Measurements from ENCODE around the gene USP15. TPM values are rescaled to one million over a fixed set of nuclear protein-coding genes. Genes with fewer than 3 reads are reported as not detected.

The USP15 gene
- total and polyA plus RNA-seq, 2 donors (not counting 3 experiments of a cell fraction or from before 2014, with no cell fraction given) = 20.0 to 61.8 TPM

- DNase-seq (ENCODE audit: low read depth, low spot score) = no peak
- H3K27me3 ChIP-seq (ENCODE audit: control insufficient read depth in 2 of 2, insufficient read depth in 2 of 2, low read length in 2 of 2) = no peaks in the 10 kb centered on the region
- H3K9me3 ChIP-seq (replicated peaks; ENCODE audit: control insufficient read depth, insufficient read depth, low read length) = no peaks in the 10 kb centered on the region
- ChIA-PET POLR2A (no interaction called here), CTCF (no interaction called here)
- no peak overlapping the region for H3K9ac ChIP-seq (replicated peaks; ENCODE audit: extremely low read depth, insufficient read depth, low read length)
- H3K4me1 ChIP-seq (ENCODE audit: control insufficient read depth, extremely low read depth, insufficient read depth, low read length) = no peaks in the 10 kb centered on the region
- peaks cover 5% of the 10 kb centered on the region for H4K20me1 ChIP-seq (replicated peaks; ENCODE audit: control insufficient read depth, extremely low read depth, insufficient read depth, low read length)
- intact Hi-C loops (cut with micrococcal nuclease) (no loop called here), dilution Hi-C loops (cut with MboI; ENCODE audit: extremely low pct_ligation_motif_present, low sequenced_read_pairs) (no loop called here)
- H3K4me3 ChIP-seq (replicated peaks in 1 of 3; ENCODE audit: insufficient read depth in 1 of 3, low read depth in 1 of 3, low read length in 3 of 3) = no peak overlapping the region
- no peak overlapping the region for H2AFZ ChIP-seq (ENCODE audit: low read depth, low read length)
- no peak overlapping the region for H3K4me2 ChIP-seq (ENCODE audit: insufficient read depth, low read length)
- BruUV-seq (replicated peaks) = no TSS peak
- H3K79me2 ChIP-seq (ENCODE audit: control insufficient read depth, insufficient read depth, low read length) = peaks cover 50% of the 10 kb centered on the region
- no peaks in the 10 kb centered on the region for H3K9me1 ChIP-seq (replicated peaks; ENCODE audit: control insufficient read depth, extremely low read depth, insufficient read depth, low read length)
- H3K27ac ChIP-seq (ENCODE audit: insufficient read depth, low read depth, low read length) = no peak overlapping the region
- no peak for FAIRE-seq
- H3K36me3 ChIP-seq (ENCODE audit: control insufficient read depth in 2 of 2, extremely low read depth in 1 of 2, insufficient read depth in 2 of 2, low read length in 2 of 2) = peaks cover 0 to 11% of the 10 kb centered on the region in 2 experiments
- TF ChIP-seq EZH2 (IDR thresholded peaks at IDR 0.05; ENCODE audit: borderline replicate concordance, low read depth, low read length, severe bottlenecking) = no peak
- TF ChIP-seq GATA2 (IDR thresholded peaks at IDR 0.05; ENCODE audit: insufficient read depth, insufficient read length, low read depth, low read length) = no peak
- TF ChIP-seq, protein P1, sequence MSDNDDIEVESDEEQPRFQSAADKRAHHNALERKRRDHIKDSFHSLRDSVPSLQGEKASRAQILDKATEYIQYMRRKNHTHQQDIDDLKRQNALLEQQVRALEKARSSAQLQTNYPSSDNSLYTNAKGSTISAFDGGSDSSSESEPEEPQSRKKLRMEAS (IDR thresholded peaks at IDR 0.05; ENCODE audit: insufficient read depth, insufficient read length) = no peak
- TF ChIP-seq MYC (IDR thresholded peaks at IDR 0.05; ENCODE audit: low read depth, low read length) = no peak
- TF ChIP-seq JUN (IDR thresholded peaks at IDR 0.05; ENCODE audit: borderline replicate concordance, insufficient read depth, insufficient read length, low read depth) = no peak
- TF ChIP-seq POLR2AphosphoS5 (IDR thresholded peaks at IDR 0.05; ENCODE audit: insufficient read depth, low read depth, low read length) = no peak
- no peak for TF ChIP-seq CTCF (IDR thresholded peaks at IDR 0.05; ENCODE audit: extremely low read depth in 1 of 2, insufficient read depth in 1 of 2, low read depth in 1 of 2, low read length in 2 of 2)
- TF ChIP-seq POLR2A (IDR thresholded peaks at IDR 0.05; ENCODE audit: low read depth, low read length) = no peak
- TF ChIP-seq FOS (IDR thresholded peaks at IDR 0.05; ENCODE audit: borderline replicate concordance, insufficient read depth, low read length) = no peak
These were observed 41.6 kb downstream of the USP15 start for GRCh38 chr12:62301799-62302133.

All from endothelial cell of umbilical vein (primary cell).